Measurements from ENCODE around the gene PLCB2.

Gene PLCB2

GRCh38 chr15:40282869-40283614 is 24.7 kb downstream of the PLCB2 start, which contains the start of gene ANKRD63:
Gene ANKRD63 (minus strand): TSS chr15:40283064. CDS start chr15:40282586, 478 bp downstream.
- no peak for DNase-seq

GRCh38 chr15:40282147-40282868 is 25.4 kb downstream of the PLCB2 start:
- peak; percentile 12 for DNase-seq

GRCh38 chr15:40281801-40282146 is 26.0 kb downstream of the PLCB2 start:
- DNase-seq = no peak

GRCh38 chr15:40281057-40281800 is 26.5 kb downstream of the PLCB2 start:
- DNase-seq = no peak

GRCh38 chr15:40280260-40281056 is 27.3 kb downstream of the PLCB2 start:
- no peak for DNase-seq

GRCh38 chr15:40279437-40280141 is 28.1 kb downstream of the PLCB2 start:
- DNase-seq = peak; percentile 29

- no peak for DNase-seq
Observed at GRCh38 chr15:40278026-40278425, 29.7 kb downstream of the PLCB2 start.

GRCh38 chr15:40277471-40277870 is 30.3 kb downstream of the PLCB2 start:
- DNase-seq = no peak

- DNase-seq = no peak
Observed at GRCh38 chr15:40276927-40277326, 30.8 kb downstream of the PLCB2 start.

- DNase-seq = no peak
Observed at GRCh38 chr15:40275954-40276353, 31.8 kb downstream of the PLCB2 start.

- DNase-seq = no peak
Observed at GRCh38 chr15:40275523-40275922, 32.2 kb downstream of the PLCB2 start.

GRCh38 chr15:40274350-40275274 is 33.1 kb downstream of the PLCB2 start:
- peak; percentile 61 for DNase-seq

- no peak for DNase-seq
Observed at GRCh38 chr15:40273428-40273827, 34.3 kb downstream of the PLCB2 start.

GRCh38 chr15:40272485-40273056 is 35.2 kb downstream of the PLCB2 start:
- no peak for DNase-seq

GRCh38 chr15:40271685-40272484 is 35.9 kb downstream of the PLCB2 start:
- DNase-seq = no peak

- DNase-seq = no peak
Observed at GRCh38 chr15:40270246-40270995, 37.3 kb downstream of the PLCB2 start.

- no peak for DNase-seq
Observed at GRCh38 chr15:40269604-40270003, 38.1 kb downstream of the PLCB2 start.

- no peak for DNase-seq
Observed at GRCh38 chr15:40267670-40268069, 40.1 kb downstream of the PLCB2 start.

- no peak for DNase-seq
Observed at GRCh38 chr15:40266828-40267304, 40.9 kb downstream of the PLCB2 start.

Data from NCI-H510A treated with DMSO at 0.1 percent for 48 hours (cell line).